HG02938 (cell line): Measurements from ENCODE around the gene JADE1.

Experiments used
- ATAC-seq: cut with Tn5 transposase; IDR thresholded peaks from one replicate; pipeline ENCODE4 v1.9.1; 2021; ENCODE audit warnings: mild to moderate bottlenecking, moderate library complexity; ENCODE audit not compliant: unreplicated experiment

Gene JADE1

GRCh38 chr4:128868758-128869157 lies 59.3 kb downstream of the JADE1 start:
- no peak for ATAC-seq

GRCh38 chr4:128869776-128870509 lies 60.4 kb downstream of the JADE1 start:
- ATAC-seq, result no peak

- ATAC-seq, result no peak
Observed at GRCh38 chr4:128871948-128872347, 62.4 kb downstream of the JADE1 start.

GRCh38 chr4:128876200-128876599 lies 66.7 kb downstream of the JADE1 start:
- ATAC-seq, result no peak

GRCh38 chr4:128877934-128878333 lies 68.4 kb downstream of the JADE1 start:
- no peak for ATAC-seq

- ATAC-seq, result no peak
Observed at GRCh38 chr4:128879283-128879682, 69.8 kb downstream of the JADE1 start.

GRCh38 chr4:128879971-128880370 lies 70.5 kb downstream of the JADE1 start:
- ATAC-seq, result no peak

GRCh38 chr4:128880662-128881061 lies 71.2 kb downstream of the JADE1 start:
- no peak for ATAC-seq

- no peak for ATAC-seq
Observed at GRCh38 chr4:128904821-128905220, 95.3 kb downstream of the JADE1 start.

GRCh38 chr4:128906581-128906980 lies 97.1 kb downstream of the JADE1 start:
- ATAC-seq, result peak; percentile 68

- ATAC-seq, result no peak
Observed at GRCh38 chr4:128907981-128908380, 98.5 kb downstream of the JADE1 start.

GRCh38 chr4:128908735-128909134 lies 99.2 kb downstream of the JADE1 start:
- ATAC-seq, result no peak

GRCh38 chr4:128913228-128913627 lies 103.7 kb downstream of the JADE1 start:
- no peak for ATAC-seq

- no peak for ATAC-seq
Observed at GRCh38 chr4:128915544-128915943, 106.0 kb downstream of the JADE1 start.

GRCh38 chr4:128916832-128917231 lies 107.3 kb downstream of the JADE1 start:
- ATAC-seq, result peak; percentile 91

- peak; percentile 67 for ATAC-seq
Observed at GRCh38 chr4:128917781-128918180, 108.3 kb downstream of the JADE1 start.

GRCh38 chr4:128921954-128922353 lies 112.5 kb downstream of the JADE1 start:
- ATAC-seq, result no peak
